HCT116 (cell line): Measurements from ENCODE around the gene CLDN3. TPM values are rescaled to one million over a fixed set of nuclear protein-coding genes. Genes with fewer than 3 reads are reported as not detected.

Source experiments
- ATAC-seq: fragments of 200-7000 bp; cut with Tn5 transposase; 2 replicates; pipeline ENCODE4 v1.9.1; 2020; ENCODE audit warnings: mild to moderate bottlenecking, moderate library complexity
- BruUV-seq: library from RNA; stranded (reverse); fragments of 400-500 nt; replicated peaks from 2 replicates; lab custom pipeline; 2021; lab: Mats Ljungman, UMichigan
- CTCF ChIA-PET: fragments of 300-600 bp; sonication (Branson Sonifier 250); formaldehyde crosslinking; loops from one replicate; lab custom pipeline; 2021; ENCODE audit warnings: antibody characterized with exemption; lab: Charles Lee
- POLR2A ChIA-PET: fragments of 300-600, 350-600 bp; sonication (Branson Sonifier 250); formaldehyde crosslinking; loops from one replicate; lab custom pipeline; 2021; ENCODE audit warnings: antibody characterized with exemption; lab: Charles Lee
- RAD21 ChIA-PET, 2 experiments: fragments of 300-600 bp; sonication (Branson Sonifier 250); formaldehyde crosslinking; loops; one replicate each; lab custom pipeline; 2023; ENCODE audit warnings: low total read pairs in 2 of 2; ENCODE audit not compliant: uncharacterized antibody in 2 of 2, unreplicated experiment in 2 of 2, low non-redundant PET in 1 of 2; lab: Charles Lee
- DNase-seq: peaks from one replicate; pipeline ENCODE4 v3.0.0-alpha.2; 2010; ENCODE audit warnings: low read depth, low spot score
- H2AFZ ChIP-seq: fragments of 200-600 bp; shearing (Covaris generic), sonication (generic); 2 replicates; pipeline ENCODE4 v1.6.1; 2017; ENCODE audit warnings: low read depth, mixed run types, mixed read lengths, antibody characterized with exemption, low read length; ENCODE audit not compliant: poor library complexity, severe bottlenecking
- H3K27ac ChIP-seq: 2 replicates; pipeline ENCODE4 v1.5.1; 2012; ENCODE audit warnings: low read depth, low read length
- H3K27me3 ChIP-seq: fragments of 200-600 bp; sonication (generic); 2 replicates; pipeline ENCODE4 v1.6.1; 2016; ENCODE audit warnings: mixed run types, low read length, mixed read lengths; ENCODE audit not compliant: insufficient read depth
- H3K36me3 ChIP-seq, 2 experiments: fragments of 200-500 bp in 1 of 2; fragments of 200-600 bp in 1 of 2; sonication (Bioruptor generic) in 1 of 2; sonication (generic) in 1 of 2; 2 replicates each; pipeline versions ENCODE4 v1.5.1 to v1.6.1; 2014 to 2016; ENCODE audit warnings: low read length in 2 of 2, inconsistent platforms in 1 of 2, mixed read lengths in 1 of 2, mixed run types in 1 of 2; ENCODE audit not compliant: insufficient read depth in 2 of 2, control insufficient read depth in 1 of 2
- H3K4me1 ChIP-seq, 2 experiments: fragments of 200-600 bp in 1 of 2; sonication (generic) in 1 of 2; 2 replicates each; pipeline versions ENCODE4 v1.5.1 to v1.6.1; 2012 to 2017; ENCODE audit warnings: low read length in 2 of 2, inconsistent platforms in 1 of 2, mild to moderate bottlenecking in 1 of 2, mixed read lengths in 1 of 2, mixed run types in 1 of 2, moderate library complexity in 1 of 2; ENCODE audit not compliant: insufficient read depth in 2 of 2, control insufficient read depth in 1 of 2
- H3K4me2 ChIP-seq: fragments of 200-600 bp; sonication (generic); 2 replicates; pipeline ENCODE4 v1.6.1; 2017; ENCODE audit warnings: mixed run types, low read length, mixed read lengths
- H3K4me3 ChIP-seq, 2 experiments: fragments of 200-600 bp in 1 of 2; sonication (generic) in 1 of 2; replicated peaks in 1 of 2; 2 replicates each; pipeline ENCODE4 v1.5.1; 2011 to 2016; ENCODE audit warnings: low read length in 2 of 2, control low read depth in 1 of 2, low read depth in 1 of 2, mild to moderate bottlenecking in 1 of 2, mixed read lengths in 1 of 2, mixed run types in 1 of 2
- H3K79me2 ChIP-seq: fragments of 200-600 bp; sonication (generic); 2 replicates; pipeline ENCODE4 v1.6.1; 2017; ENCODE audit warnings: mild to moderate bottlenecking, mixed run types, low read length, moderate library complexity, mixed read lengths; ENCODE audit not compliant: insufficient read depth
- H3K9ac ChIP-seq: fragments of 200-600 bp; sonication (generic); 2 replicates; pipeline ENCODE4 v1.6.1; 2016; ENCODE audit warnings: low read length, mixed read lengths
- H3K9me2 ChIP-seq: fragments of 200-600 bp; sonication (generic), shearing (Covaris generic); 2 replicates; pipeline ENCODE4 v1.6.1; 2017; ENCODE audit warnings: mixed run types, mild to moderate bottlenecking, moderate library complexity; ENCODE audit not compliant: insufficient read depth
- H3K9me3 ChIP-seq, 2 experiments: fragments of 200-500 bp in 1 of 2; fragments of 200-600 bp in 1 of 2; sonication (Bioruptor generic) in 1 of 2; sonication (generic) in 1 of 2; 2 replicates each; pipeline ENCODE4 v1.6.1; 2014 to 2017; ENCODE audit warnings: low read length in 2 of 2, mixed read lengths in 2 of 2, inconsistent platforms in 1 of 2, low read depth in 1 of 2, mild to moderate bottlenecking in 1 of 2, mixed run types in 1 of 2, moderate library complexity in 1 of 2; ENCODE audit not compliant: control insufficient read depth in 1 of 2, insufficient read depth in 1 of 2
- H4K20me1 ChIP-seq: fragments of 200-600 bp; sonication (generic), shearing (Covaris generic); 2 replicates; pipeline ENCODE4 v1.6.1; 2017; ENCODE audit warnings: mixed run types, mild to moderate bottlenecking, moderate library complexity; ENCODE audit not compliant: insufficient read depth
- CBX3 ChIP-seq: IDR thresholded peaks from 2 replicates; pipeline ENCODE4 v1.6.1; 2012; ENCODE audit warnings: low read depth
- CEBPB ChIP-seq: IDR thresholded peaks from 2 replicates; pipeline ENCODE4 v1.6.1; 2012; ENCODE audit warnings: low read depth
- EZH2 ChIP-seq: fragments of 200-600 bp; sonication (generic); IDR thresholded peaks from 2 replicates; pipeline ENCODE4 v1.6.1; 2017; ENCODE audit warnings: antibody characterized with exemption, mixed run types
- EZH2phosphoT487 ChIP-seq: fragments of 200-600 bp; IDR thresholded peaks from 2 replicates; pipeline ENCODE4 v1.6.1; 2018; ENCODE audit warnings: antibody characterized with exemption, borderline replicate concordance
- JUND ChIP-seq: IDR thresholded peaks from 2 replicates; pipeline ENCODE4 v1.6.1; 2012
- MAX ChIP-seq: IDR thresholded peaks from 2 replicates; pipeline ENCODE4 v1.6.1; 2012
- POLR2A ChIP-seq: IDR thresholded peaks from 2 replicates; pipeline ENCODE4 v1.7.0; 2011; ENCODE audit warnings: borderline replicate concordance; ENCODE audit not compliant: insufficient read depth, insufficient read length; ENCODE audit errors: extremely low read depth
- POLR2AphosphoS5 ChIP-seq: IDR thresholded peaks from 2 replicates; pipeline ENCODE4 v1.6.1; 2011; ENCODE audit warnings: mild to moderate bottlenecking, low read depth, low read length, moderate library complexity
- SP1 ChIP-seq: IDR thresholded peaks from 2 replicates; pipeline ENCODE4 v1.6.1; 2012; ENCODE audit warnings: low read depth
- SRF ChIP-seq: IDR thresholded peaks from 2 replicates; pipeline ENCODE4 v1.6.1; 2012; ENCODE audit warnings: low read depth
- TCF7L2 ChIP-seq: IDR thresholded peaks from 2 replicates; pipeline ENCODE4 v1.7.0; 2011; ENCODE audit warnings: borderline replicate concordance, inconsistent platforms; ENCODE audit not compliant: insufficient read depth, insufficient read length; ENCODE audit errors: extremely low read depth
- ZBTB33 ChIP-seq: IDR thresholded peaks from 2 replicates; pipeline ENCODE4 v1.6.1; 2011; ENCODE audit warnings: mild to moderate bottlenecking, low read length, moderate library complexity; ENCODE audit not compliant: insufficient replicate concordance; ENCODE audit errors: extremely low read depth
- ZNF274 ChIP-seq: fragments of 200-500 bp; sonication (Bioruptor generic); IDR thresholded peaks from 2 replicates; pipeline ENCODE4 v1.6.1; 2014; ENCODE audit warnings: mild to moderate bottlenecking, low read depth, low read length, inconsistent platforms
- intact Hi-C: fragments of 100-400 bp; cut with micrococcal nuclease; formaldehyde crosslinking; loops from 2 replicates; pipeline ENCODE4 v1.10.0; 2022
- total RNA-seq: library from RNA; stranded (reverse); gene quantifications from one replicate; pipeline ENCODE4 v1.2.1, GENCODE V29; 2021; ENCODE audit not compliant: unreplicated experiment

Gene CLDN3
- total RNA-seq, 1 experiment from 2014 or later, result 19.2 TPM

DNA sequence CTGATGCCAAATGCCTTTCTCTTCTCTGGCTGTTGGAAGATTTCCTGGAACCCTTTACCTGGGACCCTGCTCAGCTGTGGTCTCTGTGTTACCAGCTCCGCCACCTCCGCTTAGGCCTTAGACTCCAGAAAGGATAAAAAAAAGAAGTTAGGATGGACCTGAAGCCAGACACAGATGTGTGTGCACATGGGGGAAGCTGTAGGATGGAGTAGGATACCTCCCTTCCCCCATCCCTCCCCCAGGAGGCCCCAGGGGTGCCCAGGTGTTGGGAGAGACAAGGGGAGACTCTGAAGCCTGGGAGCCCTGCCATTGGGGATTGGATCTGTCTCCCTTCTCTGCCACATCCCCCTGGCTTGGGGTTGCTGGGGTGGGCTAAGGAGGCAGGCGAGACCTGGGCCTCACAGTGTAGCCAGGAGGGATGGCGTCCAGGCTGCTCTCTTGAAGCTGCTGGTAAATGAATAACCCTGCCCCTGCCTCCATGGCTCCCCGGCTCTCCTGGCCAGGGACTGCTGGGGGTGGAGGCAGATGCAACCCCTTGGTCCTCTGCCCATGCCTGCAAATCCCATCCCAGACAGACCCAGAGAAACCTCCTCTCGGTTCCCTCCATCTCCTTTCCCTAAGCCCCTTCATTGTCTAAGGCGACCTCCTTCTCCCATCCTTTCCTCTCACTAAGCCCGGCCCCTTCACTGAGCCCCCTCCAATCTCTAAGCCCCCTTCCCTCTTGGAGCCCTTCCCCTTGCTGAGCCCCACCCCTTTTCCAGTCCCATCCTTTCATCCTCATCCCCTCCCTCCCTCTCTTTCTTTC lies 8.0 kb downstream of the CLDN3 start:
- H3K36me3 ChIP-seq, result no peaks in the 10 kb centered on the region
- RAD21 ChIA-PET, result no interaction called here
- no peak overlapping the region for H3K4me3 ChIP-seq
- no peak for TF ChIP-seq CEBPB
- TF ChIP-seq SP1, result no peak
- no peak for TF ChIP-seq CBX3
- no peak for TF ChIP-seq ZBTB33
- no peak for TF ChIP-seq SRF
- TF ChIP-seq ZNF274, result no peak
- no peak for TF ChIP-seq EZH2phosphoT487
- no peak for TF ChIP-seq MAX
- TF ChIP-seq TCF7L2, result no peak
- no peak for TF ChIP-seq JUND
- no peak for TF ChIP-seq POLR2A
- TF ChIP-seq EZH2, result no peak
- TF ChIP-seq POLR2AphosphoS5, result no peak
- ATAC-seq (peak; percentile 33; the same call in 1 of the 2 replicates), DNase-seq (no peak)
- H3K9me2 ChIP-seq, result no peaks in the 10 kb centered on the region
- H3K9ac ChIP-seq, result no peak overlapping the region
- no peaks in the 10 kb centered on the region for H3K9me3 ChIP-seq
- intact Hi-C loops, result no loop called here
- no TSS peak for BruUV-seq
- H4K20me1 ChIP-seq, result no peaks in the 10 kb centered on the region
- CTCF ChIA-PET, result no interaction called here
- peaks cover 6 to 14% of the 10 kb centered on the region in 2 experiments; a peak in 3 of 4 replicates for H3K4me1 ChIP-seq
- H3K27ac ChIP-seq, result no peak overlapping the region
- POLR2A ChIA-PET, result no interaction called here
- no peak overlapping the region for H3K4me2 ChIP-seq
- no peak overlapping the region for H2AFZ ChIP-seq
- no peaks in the 10 kb centered on the region for H3K27me3 ChIP-seq
- H3K79me2 ChIP-seq, result no peaks in the 10 kb centered on the region
